Endothelial cell of umbilical vein (primary cell): ENCODE measurements around the gene KXD1. TPM values are rescaled to one million over a fixed set of nuclear protein-coding genes. Genes with fewer than 3 reads are reported as not detected.

ENCODE experiments used
- BruUV-seq: library from RNA; stranded (reverse); fragments of 400-500 nt; replicated peaks from 2 replicates; lab custom pipeline; 2021; lab: Mats Ljungman, UMichigan
- CTCF ChIA-PET: fragments of 300-600, 350-600 bp; sonication (Branson Sonifier 250); formaldehyde crosslinking; loops from one replicate; lab custom pipeline; 2021; ENCODE audit warnings: antibody characterized with exemption, inconsistent platforms; lab: Charles Lee
- POLR2A ChIA-PET: fragments of 300-600, 350-600 bp; sonication (Branson Sonifier 250); formaldehyde crosslinking; loops from one replicate; lab custom pipeline; 2021; ENCODE audit warnings: antibody characterized with exemption, inconsistent platforms; lab: Charles Lee
- DNase-seq: peaks from one replicate; pipeline ENCODE4 v3.0.0-alpha.2; 2011; ENCODE audit warnings: low read depth, low spot score
- FAIRE-seq: peaks from 2 replicates; lab custom pipeline; 2011; peaks lifted over from hg19 to GRCh38; lab: Jason Lieb, UNC
- H2AFZ ChIP-seq: 2 replicates; pipeline ENCODE4 v1.6.0; 2012; ENCODE audit warnings: low read depth, low read length, control low read depth, inconsistent platforms
- H3K27ac ChIP-seq: 2 replicates; pipeline ENCODE4 v1.5.1; 2011; ENCODE audit warnings: low read depth, mild to moderate bottlenecking, control low read depth, low read length, moderate library complexity; ENCODE audit not compliant: insufficient read depth
- H3K27me3 ChIP-seq, 2 experiments: 2 replicates each; pipeline versions ENCODE4 v1.6.0 to v1.6.1; 2011; ENCODE audit warnings: low read length in 2 of 2, mixed read lengths in 1 of 2; ENCODE audit not compliant: control insufficient read depth in 2 of 2, insufficient read depth in 2 of 2
- H3K36me3 ChIP-seq, 2 experiments: 2 replicates in 1 of 2; 3 replicates in 1 of 2; pipeline ENCODE4 v1.5.1; 2011; ENCODE audit warnings: low read length in 2 of 2, mild to moderate bottlenecking in 1 of 2, moderate library complexity in 1 of 2; ENCODE audit not compliant: control insufficient read depth in 2 of 2, insufficient read depth in 2 of 2; ENCODE audit errors: extremely low read depth in 1 of 2
- H3K4me1 ChIP-seq: 3 replicates; pipeline ENCODE4 v1.5.1; 2011; ENCODE audit warnings: mild to moderate bottlenecking, low read length; ENCODE audit not compliant: control insufficient read depth, insufficient read depth; ENCODE audit errors: extremely low read depth
- H3K4me2 ChIP-seq: 2 replicates; pipeline ENCODE4 v1.6.1; 2011; ENCODE audit warnings: low read length, control low read depth, mixed read lengths; ENCODE audit not compliant: insufficient read depth
- H3K4me3 ChIP-seq, 3 experiments: fragments of 200-600 bp in 1 of 3; sonication (generic), shearing (Covaris generic) in 1 of 3; replicated peaks in 1 of 3; 2 replicates each; pipeline ENCODE4 v1.5.1; 2011 to 2016; ENCODE audit warnings: control low read depth in 3 of 3, low read length in 3 of 3, mild to moderate bottlenecking in 2 of 3, inconsistent platforms in 1 of 3, low read depth in 1 of 3, moderate library complexity in 1 of 3; ENCODE audit not compliant: insufficient read depth in 1 of 3
- H3K79me2 ChIP-seq: 2 replicates; pipeline ENCODE4 v1.6.0; 2012; ENCODE audit warnings: low read length, inconsistent platforms; ENCODE audit not compliant: control insufficient read depth, insufficient read depth
- H3K9ac ChIP-seq: replicated peaks from 2 replicates; pipeline ENCODE3; 2011; ENCODE audit warnings: low read length, control low read depth; ENCODE audit not compliant: insufficient read depth; ENCODE audit errors: extremely low read depth
- H3K9me1 ChIP-seq: replicated peaks from 3 replicates; pipeline ENCODE4 v1.6.0; 2011; ENCODE audit warnings: mild to moderate bottlenecking, low read length; ENCODE audit not compliant: control insufficient read depth, insufficient read depth; ENCODE audit errors: extremely low read depth
- H3K9me3 ChIP-seq: replicated peaks from 2 replicates; pipeline ENCODE4 v1.5.1; 2012; ENCODE audit warnings: low read length, inconsistent platforms; ENCODE audit not compliant: control insufficient read depth, insufficient read depth
- H4K20me1 ChIP-seq: replicated peaks from 2 replicates; pipeline ENCODE3; 2011; ENCODE audit warnings: mild to moderate bottlenecking, low read length; ENCODE audit not compliant: control insufficient read depth, insufficient read depth; ENCODE audit errors: extremely low read depth
- EZH2 ChIP-seq: IDR thresholded peaks from 2 replicates; pipeline ENCODE4 v1.6.1; 2012; ENCODE audit warnings: borderline replicate concordance, low read depth, mild to moderate bottlenecking, moderate library complexity, low read length, inconsistent platforms; ENCODE audit not compliant: severe bottlenecking
- GATA2 ChIP-seq: IDR thresholded peaks from 2 replicates; pipeline ENCODE4 v1.7.0; 2011; ENCODE audit warnings: low read depth, mild to moderate bottlenecking, moderate library complexity, mixed read lengths, low read length; ENCODE audit not compliant: insufficient read length, insufficient read depth
- POLR2A ChIP-seq: IDR thresholded peaks from 2 replicates; pipeline ENCODE4 v1.6.1; 2012; ENCODE audit warnings: low read depth, mild to moderate bottlenecking, control low read depth, low read length
- POLR2AphosphoS5 ChIP-seq: IDR thresholded peaks from 2 replicates; pipeline ENCODE4 v1.6.1; 2012; ENCODE audit warnings: low read depth, mild to moderate bottlenecking, control low read depth, low read length, moderate library complexity; ENCODE audit not compliant: insufficient read depth
- dilution Hi-C: fragments of 300-500 bp; cut with MboI; formaldehyde crosslinking; loops from one replicate; pipeline ENCODE4 v1.15.0; 2019; ENCODE audit warnings: low sequenced_read_pairs; ENCODE audit not compliant: extremely low pct_ligation_motif_present
- intact Hi-C: fragments of 100-400 bp; cut with micrococcal nuclease; formaldehyde crosslinking; loops from one replicate; pipeline ENCODE4 v1.10.0; 2022
- polyA plus RNA-seq, 4 experiments: library from polyadenylated mRNA; depleted of rRNA in 3 of 4; stranded (reverse) in 3 of 4; unstranded in 1 of 4; fragments of >200 nt; gene quantifications; 2 replicates each; pipeline versions ENCODE4 v1.2.1 to v1.2.3, GENCODE V29; 2011 to 2012; ENCODE audit warnings: missing spikeins in 1 of 4
- total RNA-seq: library from RNA; stranded (reverse); gene quantifications from 2 replicates; pipeline ENCODE4 v1.2.3, GENCODE V29; 2021
- TF ChIP-seq, protein P1 (sequence below), 2 donors: IDR thresholded peaks; 1 replicate in 1 of 2; 2 replicates in 1 of 2; pipeline ENCODE4 v1.5.1; 2011; ENCODE audit warnings: low read length in 2 of 2, mild to moderate bottlenecking in 2 of 2, moderate library complexity in 2 of 2, control low read depth in 1 of 2, inconsistent platforms in 1 of 2, low read depth in 1 of 2; ENCODE audit not compliant: insufficient read depth in 1 of 2; ENCODE audit errors: extremely low read depth in 1 of 2

Gene KXD1
- total and polyA plus RNA-seq, 2 donors (not counting 3 experiments of a cell fraction or from before 2014, with no cell fraction given) = 134 to 186 TPM

DNA sequence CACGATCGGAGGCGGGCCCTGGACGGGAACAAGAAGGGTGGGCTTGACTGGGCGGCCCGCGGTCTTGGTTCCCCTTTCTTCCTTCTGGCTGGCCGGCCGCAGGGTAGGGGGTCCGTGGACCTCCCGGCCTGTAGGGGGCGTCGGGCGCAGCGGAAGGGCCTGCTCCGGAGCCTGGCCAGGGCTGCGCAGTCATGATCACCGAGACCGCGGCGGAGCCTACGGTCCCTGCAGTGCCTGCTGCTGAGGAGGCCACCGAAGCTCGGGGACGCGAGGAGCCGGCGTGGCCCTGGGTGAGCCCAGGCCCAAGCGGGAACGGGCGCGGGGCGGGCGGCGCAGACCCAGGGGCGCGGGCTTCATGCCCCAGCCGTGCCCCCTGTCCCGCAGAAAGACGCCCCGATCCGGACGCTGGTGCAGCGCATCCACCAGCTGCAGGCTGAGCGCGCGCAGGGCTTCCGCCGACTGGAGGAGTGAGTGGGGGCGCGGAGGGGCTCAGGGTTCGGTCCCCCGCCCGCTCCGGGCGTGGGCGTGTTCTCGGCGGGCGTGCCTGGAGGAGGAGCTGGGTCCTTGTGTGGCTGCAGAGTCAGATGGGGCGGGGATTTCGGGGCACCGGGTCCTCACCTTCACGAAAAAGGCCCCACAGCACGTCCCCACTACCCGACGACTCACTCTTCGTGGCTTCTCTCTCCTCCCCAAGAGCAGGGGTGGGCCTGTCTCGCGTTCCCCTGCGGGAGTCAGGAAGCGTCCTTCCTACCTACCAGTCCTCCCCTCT is 31.1 kb downstream of the KXD1 start, which contains the start of gene REX1BD:
Gene REX1BD, plus strand, starts transcription at position 188 of the 769 bp plus-strand sequence. Its CDS starts 4 bp downstream, at position 192.
- Histone ChIP-seq H3K79me2 (no peaks in the 10 kb centered on the region), H3K4me3 (peak within 1 kb of the TSS; percentile 32 to 78 (median 65)), H2AFZ (peak within 1 kb of the TSS; percentile 92), H3K9me3 (no peaks in the 10 kb centered on the region), H3K9me1 (no peaks in the 10 kb centered on the region), H3K27ac (peak within 1 kb of the TSS; percentile 16), H3K4me2 (peak within 1 kb of the TSS; percentile 68), H4K20me1 (no peaks in the 10 kb centered on the region), H3K4me1 (peaks cover 15% of the 10 kb centered on the region), H3K36me3 (peaks cover 0 to 2% of the 10 kb centered on the region in 2 experiments), H3K27me3 (no peaks in the 10 kb centered on the region), H3K9ac (peak within 1 kb of the TSS; percentile 56)
- TF ChIP-seq POLR2AphosphoS5 (peak; percentile 90), EZH2 (no peak), GATA2 (no peak), POLR2A (peak; percentile 87)
- TF ChIP-seq, protein P1, sequence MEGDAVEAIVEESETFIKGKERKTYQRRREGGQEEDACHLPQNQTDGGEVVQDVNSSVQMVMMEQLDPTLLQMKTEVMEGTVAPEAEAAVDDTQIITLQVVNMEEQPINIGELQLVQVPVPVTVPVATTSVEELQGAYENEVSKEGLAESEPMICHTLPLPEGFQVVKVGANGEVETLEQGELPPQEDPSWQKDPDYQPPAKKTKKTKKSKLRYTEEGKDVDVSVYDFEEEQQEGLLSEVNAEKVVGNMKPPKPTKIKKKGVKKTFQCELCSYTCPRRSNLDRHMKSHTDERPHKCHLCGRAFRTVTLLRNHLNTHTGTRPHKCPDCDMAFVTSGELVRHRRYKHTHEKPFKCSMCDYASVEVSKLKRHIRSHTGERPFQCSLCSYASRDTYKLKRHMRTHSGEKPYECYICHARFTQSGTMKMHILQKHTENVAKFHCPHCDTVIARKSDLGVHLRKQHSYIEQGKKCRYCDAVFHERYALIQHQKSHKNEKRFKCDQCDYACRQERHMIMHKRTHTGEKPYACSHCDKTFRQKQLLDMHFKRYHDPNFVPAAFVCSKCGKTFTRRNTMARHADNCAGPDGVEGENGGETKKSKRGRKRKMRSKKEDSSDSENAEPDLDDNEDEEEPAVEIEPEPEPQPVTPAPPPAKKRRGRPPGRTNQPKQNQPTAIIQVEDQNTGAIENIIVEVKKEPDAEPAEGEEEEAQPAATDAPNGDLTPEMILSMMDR (IDR thresholded peaks at IDR 0.05; ENCODE audit: extremely low read depth in 1 of 2, insufficient read depth in 1 of 2, low read depth in 1 of 2, low read length in 2 of 2) = peak; percentile 95 to 96
- intact Hi-C loops = loop anchor here (1.0 kb wide), 3 partner anchors 17 to 66 kb away; partner anchors contain the start of genes ELL and UBA52
- DNase-seq (peak; percentile 85), FAIRE-seq (peak; percentile 87)
- ChIA-PET POLR2A (interaction anchor here (0.7 to 1.4 kb wide), 4 partner anchors 17 to 69 kb away, joined by 3 to 5 read pairs (median 3); partner anchors contain the start of gene UBA52), CTCF (interaction anchor here (0.6 to 3.4 kb wide), 36 partner anchors 9 to 331 kb away, joined by 3 to 24 read pairs (median 4); partner anchors contain the start of genes COPE, DDX49, ELL and KXD1)
- no TSS peak for BruUV-seq
- dilution Hi-C loops = no loop called here
